Smooth muscle cell of the brain vasculature (primary cell): Measurements from ENCODE around the gene PUS10.
"Not testable (repeated sequence)": the region's sequence is repeated elsewhere in the genome, so short reads cannot be mapped to it uniquely, and the experiment has no call there.

ENCODE experiments used
- DNase-seq: peaks from one replicate; pipeline ENCODE4 v3.0.0-alpha.2; 2012; ENCODE audit warnings: low read depth, low spot score

Gene PUS10

GRCh38 chr2:61013382-61013781, 4.7 kb downstream of the PUS10 start:
- DNase-seq: no peak

- DNase-seq: not testable (repeated sequence)
Observed at GRCh38 chr2:61012303-61012702, 5.8 kb downstream of the PUS10 start.

GRCh38 chr2:61011678-61012077, 6.4 kb downstream of the PUS10 start:
- DNase-seq: no peak

GRCh38 chr2:61009355-61009754, 8.7 kb downstream of the PUS10 start:
- no peak for DNase-seq

GRCh38 chr2:61006486-61007105, 11.5 kb downstream of the PUS10 start:
- no peak for DNase-seq

- DNase-seq: no peak
Observed at GRCh38 chr2:61005736-61006135, 12.3 kb downstream of the PUS10 start.

GRCh38 chr2:60998628-60999545, 19.2 kb downstream of the PUS10 start:
- DNase-seq: peak; percentile 24

- DNase-seq: no peak
Observed at GRCh38 chr2:60994131-60994530, 23.9 kb downstream of the PUS10 start.

- no peak for DNase-seq
Observed at GRCh38 chr2:60992985-60993392, 25.1 kb downstream of the PUS10 start.

- DNase-seq: no peak
Observed at GRCh38 chr2:60991644-60992043, 26.4 kb downstream of the PUS10 start.

- no peak for DNase-seq
Observed at GRCh38 chr2:60989259-60989658, 28.8 kb downstream of the PUS10 start.

GRCh38 chr2:60987656-60988055, 30.4 kb downstream of the PUS10 start:
- not testable (repeated sequence) for DNase-seq

- DNase-seq: no peak
Observed at GRCh38 chr2:60987041-60987440, 31.0 kb downstream of the PUS10 start.

GRCh38 chr2:60984720-60985119, 33.3 kb downstream of the PUS10 start:
- no peak for DNase-seq

- DNase-seq: not testable (repeated sequence)
Observed at GRCh38 chr2:60982066-60982465, 36.0 kb downstream of the PUS10 start.

- DNase-seq: no peak
Observed at GRCh38 chr2:60980071-60980815, 37.8 kb downstream of the PUS10 start.

- no peak for DNase-seq
Observed at GRCh38 chr2:60979231-60979630, 38.8 kb downstream of the PUS10 start.

- no peak for DNase-seq
Observed at GRCh38 chr2:60977562-60977895, 40.5 kb downstream of the PUS10 start.

- no peak for DNase-seq
Observed at GRCh38 chr2:60976875-60977561, 41.0 kb downstream of the PUS10 start.

GRCh38 chr2:60976256-60976850, 41.7 kb downstream of the PUS10 start:
- no peak for DNase-seq

- DNase-seq: no peak
Observed at GRCh38 chr2:60974652-60975051, 43.4 kb downstream of the PUS10 start.
